Activated effector memory CD4-positive, alpha-beta T cell treated with Interleukin-2 at 50 U/mL for 16 hours (primary cell): ENCODE results near the gene ZER1.

ENCODE experiments used
- DNase-seq: peaks from one replicate; pipeline ENCODE4 v3.0.0-alpha.2; 2020

ZER1 gene

GRCh38 chr9:128732576-128732975, 39.2 kb downstream of the ZER1 start:
- no peak for DNase-seq

GRCh38 chr9:128731691-128732090, 40.0 kb downstream of the ZER1 start:
- no peak for DNase-seq

- no peak for DNase-seq
Measured at GRCh38 chr9:128731093-128731492, 40.6 kb downstream of the ZER1 start.

GRCh38 chr9:128729766-128730517, 41.8 kb downstream of the ZER1 start:
- DNase-seq = no peak

- no peak for DNase-seq
Measured at GRCh38 chr9:128729302-128729701, 42.4 kb downstream of the ZER1 start.

GRCh38 chr9:128728298-128728697, 43.4 kb downstream of the ZER1 start:
- no peak for DNase-seq

GRCh38 chr9:128727640-128728248, 44.0 kb downstream of the ZER1 start:
- no peak for DNase-seq

GRCh38 chr9:128724744-128725211, 46.9 kb downstream of the ZER1 start:
- DNase-seq = peak; percentile 27

- peak; percentile 99 for DNase-seq
Measured at GRCh38 chr9:128723866-128724743, 47.6 kb downstream of the ZER1 start, which contains the start of gene ZDHHC12. TSS of gene ZDHHC12 (minus strand) at chr9:128724127. CDS start at chr9:128724093, 34 bp downstream.

GRCh38 chr9:128723352-128723865, 48.3 kb downstream of the ZER1 start:
- DNase-seq = no peak

- DNase-seq = no peak
Measured at GRCh38 chr9:128722380-128723351, 49.1 kb downstream of the ZER1 start.

- DNase-seq = no peak
Measured at GRCh38 chr9:128721487-128722010, 50.2 kb downstream of the ZER1 start.

- DNase-seq = no peak
Measured at GRCh38 chr9:128720841-128721486, 50.8 kb downstream of the ZER1 start.

GRCh38 chr9:128719919-128720605, 51.7 kb downstream of the ZER1 start:
- no peak for DNase-seq

GRCh38 chr9:128718475-128718874, 53.3 kb downstream of the ZER1 start:
- DNase-seq = no peak

- DNase-seq = no peak
Measured at GRCh38 chr9:128718047-128718446, 53.7 kb downstream of the ZER1 start.

- no peak for DNase-seq
Measured at GRCh38 chr9:128716581-128717254, 55.0 kb downstream of the ZER1 start.

- no peak for DNase-seq
Measured at GRCh38 chr9:128715436-128715750, 56.3 kb downstream of the ZER1 start.

- no peak for DNase-seq
Measured at GRCh38 chr9:128714586-128715435, 56.9 kb downstream of the ZER1 start.
